ACC112 (cell line): ENCODE data around the gene WWOX.

ENCODE experiments used
- H2AFZ ChIP-seq: fragments of 200-600 bp; sonication (generic); one replicate; pipeline ENCODE4 v1.6.0; 2017; ENCODE audit warnings: antibody characterized with exemption, low read length; ENCODE audit not compliant: unreplicated experiment
- H3K27ac ChIP-seq: fragments of 200-600 bp; sonication (generic); 2 replicates; pipeline ENCODE4 v1.5.1; 2014; ENCODE audit warnings: low read depth, mild to moderate bottlenecking, antibody characterized with exemption, low read length, moderate library complexity
- H3K27me3 ChIP-seq: fragments of 200-600 bp; sonication (generic); 2 replicates; pipeline ENCODE4 v1.6.1; 2014; ENCODE audit warnings: mild to moderate bottlenecking, antibody characterized with exemption, low read length, moderate library complexity, mixed read lengths; ENCODE audit not compliant: insufficient read depth
- H3K36me3 ChIP-seq: fragments of 200-600 bp; sonication (generic); 2 replicates; pipeline ENCODE4 v1.6.1; 2016; ENCODE audit warnings: mild to moderate bottlenecking, antibody characterized with exemption, low read length, moderate library complexity, mixed read lengths; ENCODE audit not compliant: insufficient read depth
- H3K4me1 ChIP-seq: fragments of 200-600 bp; sonication (generic); one replicate; pipeline ENCODE4 v1.6.1; 2016; ENCODE audit warnings: low read length, mixed read lengths; ENCODE audit not compliant: insufficient read depth, unreplicated experiment, control insufficient read depth
- H3K4me3 ChIP-seq: fragments of 200-600 bp; sonication (generic); 2 replicates; pipeline ENCODE4 v1.5.1; 2014; ENCODE audit warnings: mild to moderate bottlenecking, low read depth, low read length
- H3K79me2 ChIP-seq: fragments of 200-600 bp; sonication (generic); one replicate; pipeline ENCODE4 v1.6.0; 2016; ENCODE audit warnings: low read length; ENCODE audit not compliant: control insufficient read depth, unreplicated experiment, insufficient read depth

Gene WWOX

GRCh38 chr16:78348068-78348467 is 248.6 kb downstream of the WWOX start:
- no peaks in the 10 kb centered on the region for H3K79me2 ChIP-seq
- no peak overlapping the region for H3K4me3 ChIP-seq
- H3K27ac ChIP-seq: no peak overlapping the region
- H2AFZ ChIP-seq: no peak overlapping the region
- H3K36me3 ChIP-seq: no peaks in the 10 kb centered on the region
- H3K27me3 ChIP-seq: no peaks in the 10 kb centered on the region
- H3K4me1 ChIP-seq: no peaks in the 10 kb centered on the region

- no peak overlapping the region for H2AFZ ChIP-seq
- H3K79me2 ChIP-seq: no peaks in the 10 kb centered on the region
- H3K4me1 ChIP-seq: no peaks in the 10 kb centered on the region
- H3K27ac ChIP-seq: no peak overlapping the region
- H3K27me3 ChIP-seq: no peaks in the 10 kb centered on the region
- no peaks in the 10 kb centered on the region for H3K36me3 ChIP-seq
- no peak overlapping the region for H3K4me3 ChIP-seq
Measured at GRCh38 chr16:78348886-78349285, 249.4 kb downstream of the WWOX start.

GRCh38 chr16:78352184-78352583 is 252.7 kb downstream of the WWOX start:
- H2AFZ ChIP-seq: no peak overlapping the region
- no peaks in the 10 kb centered on the region for H3K79me2 ChIP-seq
- no peak overlapping the region for H3K27ac ChIP-seq

GRCh38 chr16:78353640-78354275 is 254.3 kb downstream of the WWOX start:
- H3K36me3 ChIP-seq: no peaks in the 10 kb centered on the region
- no peak overlapping the region for H2AFZ ChIP-seq
- H3K4me3 ChIP-seq: no peak overlapping the region
- no peaks in the 10 kb centered on the region for H3K27me3 ChIP-seq
- no peak overlapping the region for H3K27ac ChIP-seq
- H3K79me2 ChIP-seq: no peaks in the 10 kb centered on the region
- no peaks in the 10 kb centered on the region for H3K4me1 ChIP-seq

More at GRCh38 chr16:78352184-78352583, 252.7 kb downstream of the WWOX start:
- no peak overlapping the region for H3K4me3 ChIP-seq
- no peaks in the 10 kb centered on the region for H3K36me3 ChIP-seq
- no peaks in the 10 kb centered on the region for H3K4me1 ChIP-seq
- H3K27me3 ChIP-seq: no peaks in the 10 kb centered on the region

GRCh38 chr16:78362524-78363135 is 263.2 kb downstream of the WWOX start:
- H3K4me3 ChIP-seq: no peak overlapping the region
- H3K4me1 ChIP-seq: no peaks in the 10 kb centered on the region
- H3K79me2 ChIP-seq: no peaks in the 10 kb centered on the region
- H2AFZ ChIP-seq: no peak overlapping the region
- no peaks in the 10 kb centered on the region for H3K36me3 ChIP-seq
- no peaks in the 10 kb centered on the region for H3K27me3 ChIP-seq
- H3K27ac ChIP-seq: no peak overlapping the region

GRCh38 chr16:78363843-78364555 is 264.5 kb downstream of the WWOX start:
- no peak overlapping the region for H2AFZ ChIP-seq
- no peak overlapping the region for H3K27ac ChIP-seq
- H3K4me3 ChIP-seq: no peak overlapping the region
- no peaks in the 10 kb centered on the region for H3K79me2 ChIP-seq
- no peaks in the 10 kb centered on the region for H3K36me3 ChIP-seq
- no peaks in the 10 kb centered on the region for H3K27me3 ChIP-seq
- no peaks in the 10 kb centered on the region for H3K4me1 ChIP-seq

- Histone ChIP-seq H3K27ac (no peak overlapping the region), H2AFZ (no peak overlapping the region), H3K4me1 (no peaks in the 10 kb centered on the region), H3K36me3 (no peaks in the 10 kb centered on the region), H3K27me3 (no peaks in the 10 kb centered on the region), H3K79me2 (no peaks in the 10 kb centered on the region), H3K4me3 (no peak overlapping the region)
Measured at GRCh38 chr16:78364556-78364880, 265.1 kb downstream of the WWOX start.

GRCh38 chr16:78365366-78365765 is 265.9 kb downstream of the WWOX start:
- Histone ChIP-seq H3K79me2 (no peaks in the 10 kb centered on the region), H3K4me1 (no peaks in the 10 kb centered on the region), H3K27me3 (no peaks in the 10 kb centered on the region), H3K36me3 (no peaks in the 10 kb centered on the region), H3K4me3 (no peak overlapping the region), H3K27ac (no peak overlapping the region), H2AFZ (no peak overlapping the region)

- no peaks in the 10 kb centered on the region for H3K36me3 ChIP-seq
- H3K27me3 ChIP-seq: no peaks in the 10 kb centered on the region
- H3K27ac ChIP-seq: no peak overlapping the region
- no peak overlapping the region for H3K4me3 ChIP-seq
- H3K79me2 ChIP-seq: no peaks in the 10 kb centered on the region
- no peaks in the 10 kb centered on the region for H3K4me1 ChIP-seq
- no peak overlapping the region for H2AFZ ChIP-seq
Measured at GRCh38 chr16:78368121-78369102, 269.0 kb downstream of the WWOX start.

GRCh38 chr16:78372277-78372676 is 272.8 kb downstream of the WWOX start:
- no peak overlapping the region for H3K27ac ChIP-seq
- no peaks in the 10 kb centered on the region for H3K27me3 ChIP-seq
- H3K79me2 ChIP-seq: no peaks in the 10 kb centered on the region
- no peaks in the 10 kb centered on the region for H3K4me1 ChIP-seq
- no peak overlapping the region for H2AFZ ChIP-seq
- H3K4me3 ChIP-seq: no peak overlapping the region
- no peaks in the 10 kb centered on the region for H3K36me3 ChIP-seq
